Measurements from ENCODE around the gene QTRT2. TPM values are rescaled to one million over a fixed set of nuclear protein-coding genes. Genes with fewer than 3 reads are reported as not detected.

The QTRT2 gene
- total RNA-seq, 1 experiment from 2014 or later = 84.1 TPM

GRCh38 chr3:114122027-114122709, 65.6 kb downstream of the QTRT2 start:
- H2BK12ac ChIP-seq (ENCODE audit: insufficient read length, low read depth, low read length) = no peak overlapping the region
- Mint-ChIP-seq H3K4me1 (peaks cover 10 to 12% of the 10 kb centered on the region in 2 experiments), H3K9me3 (no peaks in the 10 kb centered on the region), H3K4me3 (no peak overlapping the region), H3K27me3 (ENCODE audit: low read depth) (no peaks in the 10 kb centered on the region; the same call in 1 of the 2 replicates), H3K27ac (no peak overlapping the region), H3K36me3 (ENCODE audit: insufficient read depth in 1 of 3, low read depth in 3 of 3) (no peaks in the 10 kb centered on the region)
- no peaks in the 10 kb centered on the region for H4K20me1 ChIP-seq (ENCODE audit: control insufficient read depth, insufficient read depth, insufficient read length)
- no peaks in the 10 kb centered on the region for H3K27me3 ChIP-seq (ENCODE audit: insufficient read depth, low read length)
- no peaks in the 10 kb centered on the region for H3K4me1 ChIP-seq (ENCODE audit: insufficient read depth, low read length)
- H2BK20ac ChIP-seq (ENCODE audit: low read depth, low read length, poor library complexity, severe bottlenecking) = no peak overlapping the region
- no peak for DNase-seq
- no CpG with 5 or more reads among the region's 4 CpGs for WGBS (ENCODE audit: extremely low coverage, insufficient read length, low lambda C conversion rate)
- H4K91ac ChIP-seq (ENCODE audit: insufficient read length, low read depth, low read length) = no peak overlapping the region
- H3K23ac ChIP-seq (ENCODE audit: insufficient read length, low read depth, low read length) = no peak overlapping the region
- no peak overlapping the region for H2BK120ac ChIP-seq (ENCODE audit: low read depth, low read length, poor library complexity, severe bottlenecking)
- no peak for TF ChIP-seq CTCF (conservative IDR thresholded peaks at IDR 0.05)
- no peaks in the 10 kb centered on the region for H3K9me3 ChIP-seq (ENCODE audit: control insufficient read depth, low read depth, low read length)
- H3K56ac ChIP-seq (ENCODE audit: insufficient read length, low read depth, low read length) = no peak overlapping the region
- H3K14ac ChIP-seq (ENCODE audit: insufficient read depth, low read length) = no peak overlapping the region
- no peak overlapping the region for H3K18ac ChIP-seq (ENCODE audit: insufficient read length, low read depth, low read length)
- H4K5ac ChIP-seq (ENCODE audit: insufficient read length, low read depth, low read length) = no peak overlapping the region
- H3T11ph ChIP-seq (ENCODE audit: low read length) = no peak overlapping the region
- H2BK15ac ChIP-seq (ENCODE audit: low read depth, low read length) = no peak overlapping the region
- H3K79me1 ChIP-seq (ENCODE audit: insufficient read depth, low read depth, low read length, poor library complexity, severe bottlenecking) = no peaks in the 10 kb centered on the region
- H2AFZ ChIP-seq (ENCODE audit: low read length) = no peak overlapping the region
- H3K9ac ChIP-seq (ENCODE audit: extremely low read depth, insufficient read length, low read length) = no peak overlapping the region
- H3K79me2 ChIP-seq (ENCODE audit: insufficient read depth, low read length) = no peaks in the 10 kb centered on the region
- H3K4ac ChIP-seq (ENCODE audit: low read depth, low read length) = no peak overlapping the region
- no peak overlapping the region for H2BK5ac ChIP-seq (ENCODE audit: insufficient read length, low read length)
- H3K23me2 ChIP-seq (ENCODE audit: insufficient read length, low read depth, low read length, poor library complexity, severe bottlenecking) = no peaks in the 10 kb centered on the region
- H3K4me2 ChIP-seq (ENCODE audit: insufficient read depth, insufficient read length, low read length) = no peak overlapping the region
- H2AK5ac ChIP-seq (ENCODE audit: insufficient read length, low read length) = no peak overlapping the region
- no peak overlapping the region for H3K27ac ChIP-seq (ENCODE audit: insufficient read length, low read depth, low read length)
- H4K8ac ChIP-seq (replicated peaks; ENCODE audit: insufficient read length, low read depth, low read length) = no peak overlapping the region

All from H9 (cell line).